Activated CD4-positive, alpha-beta T cell treated with anti-CD3 and anti-CD28 coated beads for 4 hours (primary cell): Measurements from ENCODE around the gene SLC19A1.
"Not testable (repeated sequence)": the region's sequence is repeated elsewhere in the genome, so short reads cannot be mapped to it uniquely, and the experiment has no call there.

Source experiments
- DNase-seq, 2 donors: peaks; one replicate each; pipeline ENCODE4 v3.0.0-alpha.2; 2020

The SLC19A1 gene

GRCh38 chr21:45532826-45533360, 9.3 kb downstream of the SLC19A1 start:
- DNase-seq: no peak

GRCh38 chr21:45531393-45532215, 10.6 kb downstream of the SLC19A1 start:
- no peak for DNase-seq

- not testable (repeated sequence) for DNase-seq
Observed at GRCh38 chr21:45531114-45531392, 11.2 kb downstream of the SLC19A1 start.

GRCh38 chr21:45530423-45531113, 11.7 kb downstream of the SLC19A1 start:
- DNase-seq: no peak

- no peak for DNase-seq
Observed at GRCh38 chr21:45529785-45530422, 12.3 kb downstream of the SLC19A1 start.

- DNase-seq: no peak
Observed at GRCh38 chr21:45528981-45529784, 13.1 kb downstream of the SLC19A1 start.

- no peak for DNase-seq
Observed at GRCh38 chr21:45528028-45528705, 14.1 kb downstream of the SLC19A1 start.

GRCh38 chr21:45527151-45527999, 14.9 kb downstream of the SLC19A1 start:
- not testable (repeated sequence) for DNase-seq

- no peak for DNase-seq
Observed at GRCh38 chr21:45525910-45526306, 16.3 kb downstream of the SLC19A1 start.

GRCh38 chr21:45525153-45525909, 16.9 kb downstream of the SLC19A1 start:
- no peak for DNase-seq

- no peak for DNase-seq
Observed at GRCh38 chr21:45524756-45525152, 17.5 kb downstream of the SLC19A1 start.

- DNase-seq: no peak
Observed at GRCh38 chr21:45523411-45524101, 18.7 kb downstream of the SLC19A1 start.

- no peak for DNase-seq
Observed at GRCh38 chr21:45522986-45523385, 19.3 kb downstream of the SLC19A1 start.

GRCh38 chr21:45522381-45522780, 19.9 kb downstream of the SLC19A1 start:
- DNase-seq: no peak

GRCh38 chr21:45521241-45521640, 21.0 kb downstream of the SLC19A1 start:
- no peak for DNase-seq

GRCh38 chr21:45519182-45519581, 23.1 kb downstream of the SLC19A1 start:
- no peak for DNase-seq

- no peak for DNase-seq
Observed at GRCh38 chr21:45518742-45519141, 23.5 kb downstream of the SLC19A1 start.

- DNase-seq: no peak
Observed at GRCh38 chr21:45517249-45518065, 24.8 kb downstream of the SLC19A1 start.

- DNase-seq: no peak
Observed at GRCh38 chr21:45516671-45517151, 25.5 kb downstream of the SLC19A1 start.
